ENCODE data around the gene TPK1. TPM values are rescaled to one million over a fixed set of nuclear protein-coding genes. Genes with fewer than 3 reads are reported as not detected.

Gene TPK1
- total RNA-seq, 1 experiment from 2014 or later, result 3.3 TPM

DNA sequence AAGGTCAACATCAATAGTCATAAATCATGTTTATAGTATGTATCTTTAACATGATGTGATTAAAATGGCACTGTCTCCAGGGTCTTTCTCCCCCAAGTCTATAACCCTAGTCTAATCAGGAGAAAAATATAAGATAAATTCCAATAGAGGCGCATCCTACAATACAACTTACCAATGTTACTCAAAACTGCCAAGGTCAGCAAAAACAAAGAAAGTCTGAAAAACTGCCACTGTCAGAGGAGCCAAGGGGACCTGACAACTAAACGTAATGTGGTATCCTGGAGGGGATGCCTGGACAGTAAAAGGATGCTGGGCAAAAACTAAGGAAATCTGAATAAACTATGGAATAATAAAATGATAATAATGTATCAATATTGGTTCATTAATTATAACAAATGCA, 63.9 kb downstream of the TPK1 start:
- CTCF ChIA-PET, result no interaction called here
- in situ Hi-C loops (cut with HindIII; ENCODE audit: low pct_unique_long_range_greater_than_20kb, low sequenced_read_pairs), result no loop called here
- H3K27me3 ChIP-seq (ENCODE audit: control insufficient read depth, insufficient read depth, low read length), result no peaks in the 10 kb centered on the region

DNA sequence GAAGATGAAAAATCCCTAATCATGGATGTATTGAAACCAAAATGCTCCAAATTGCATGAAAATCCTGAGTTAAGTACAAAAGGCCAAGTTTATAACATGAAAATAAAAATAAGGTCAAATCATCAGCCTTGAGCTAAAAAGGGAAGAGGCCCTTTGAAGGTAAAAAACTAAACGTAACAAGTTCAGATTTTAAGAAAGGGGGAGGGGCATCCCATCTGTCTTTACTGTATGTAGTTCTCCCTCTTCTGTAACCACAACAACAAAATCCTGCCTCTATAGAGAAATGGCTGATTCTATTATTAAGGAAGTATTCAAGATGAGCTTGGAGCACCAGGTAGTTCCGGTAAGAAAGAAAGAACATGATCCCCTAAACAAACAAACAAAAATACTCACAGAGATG, 64.7 kb downstream of the TPK1 start:
- CTCF ChIA-PET, result no interaction called here
- no peaks in the 10 kb centered on the region for H3K36me3 ChIP-seq (ENCODE audit: control insufficient read depth, insufficient read depth, low read length)
- ATAC-seq, result no peak
- BruUV-seq (replicated peaks), result no TSS peak
- H3K4me3 ChIP-seq (ENCODE audit: low read depth in 2 of 2, low read length in 2 of 2), result no peak overlapping the region
- TF ChIP-seq SIN3A (IDR thresholded peaks at IDR 0.05; ENCODE audit: borderline replicate concordance, insufficient read depth, low read depth, low read length) (no peak), POLR2AphosphoS5 (IDR thresholded peaks at IDR 0.05; ENCODE audit: low read depth, low read length) (no peak), TCF7L2 (IDR thresholded peaks at IDR 0.05; ENCODE audit: low read depth, low read length) (no peak)
- TF ChIP-seq, protein P1, sequence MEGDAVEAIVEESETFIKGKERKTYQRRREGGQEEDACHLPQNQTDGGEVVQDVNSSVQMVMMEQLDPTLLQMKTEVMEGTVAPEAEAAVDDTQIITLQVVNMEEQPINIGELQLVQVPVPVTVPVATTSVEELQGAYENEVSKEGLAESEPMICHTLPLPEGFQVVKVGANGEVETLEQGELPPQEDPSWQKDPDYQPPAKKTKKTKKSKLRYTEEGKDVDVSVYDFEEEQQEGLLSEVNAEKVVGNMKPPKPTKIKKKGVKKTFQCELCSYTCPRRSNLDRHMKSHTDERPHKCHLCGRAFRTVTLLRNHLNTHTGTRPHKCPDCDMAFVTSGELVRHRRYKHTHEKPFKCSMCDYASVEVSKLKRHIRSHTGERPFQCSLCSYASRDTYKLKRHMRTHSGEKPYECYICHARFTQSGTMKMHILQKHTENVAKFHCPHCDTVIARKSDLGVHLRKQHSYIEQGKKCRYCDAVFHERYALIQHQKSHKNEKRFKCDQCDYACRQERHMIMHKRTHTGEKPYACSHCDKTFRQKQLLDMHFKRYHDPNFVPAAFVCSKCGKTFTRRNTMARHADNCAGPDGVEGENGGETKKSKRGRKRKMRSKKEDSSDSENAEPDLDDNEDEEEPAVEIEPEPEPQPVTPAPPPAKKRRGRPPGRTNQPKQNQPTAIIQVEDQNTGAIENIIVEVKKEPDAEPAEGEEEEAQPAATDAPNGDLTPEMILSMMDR (IDR thresholded peaks at IDR 0.05), result no peak
- TF ChIP-seq, protein P2, sequence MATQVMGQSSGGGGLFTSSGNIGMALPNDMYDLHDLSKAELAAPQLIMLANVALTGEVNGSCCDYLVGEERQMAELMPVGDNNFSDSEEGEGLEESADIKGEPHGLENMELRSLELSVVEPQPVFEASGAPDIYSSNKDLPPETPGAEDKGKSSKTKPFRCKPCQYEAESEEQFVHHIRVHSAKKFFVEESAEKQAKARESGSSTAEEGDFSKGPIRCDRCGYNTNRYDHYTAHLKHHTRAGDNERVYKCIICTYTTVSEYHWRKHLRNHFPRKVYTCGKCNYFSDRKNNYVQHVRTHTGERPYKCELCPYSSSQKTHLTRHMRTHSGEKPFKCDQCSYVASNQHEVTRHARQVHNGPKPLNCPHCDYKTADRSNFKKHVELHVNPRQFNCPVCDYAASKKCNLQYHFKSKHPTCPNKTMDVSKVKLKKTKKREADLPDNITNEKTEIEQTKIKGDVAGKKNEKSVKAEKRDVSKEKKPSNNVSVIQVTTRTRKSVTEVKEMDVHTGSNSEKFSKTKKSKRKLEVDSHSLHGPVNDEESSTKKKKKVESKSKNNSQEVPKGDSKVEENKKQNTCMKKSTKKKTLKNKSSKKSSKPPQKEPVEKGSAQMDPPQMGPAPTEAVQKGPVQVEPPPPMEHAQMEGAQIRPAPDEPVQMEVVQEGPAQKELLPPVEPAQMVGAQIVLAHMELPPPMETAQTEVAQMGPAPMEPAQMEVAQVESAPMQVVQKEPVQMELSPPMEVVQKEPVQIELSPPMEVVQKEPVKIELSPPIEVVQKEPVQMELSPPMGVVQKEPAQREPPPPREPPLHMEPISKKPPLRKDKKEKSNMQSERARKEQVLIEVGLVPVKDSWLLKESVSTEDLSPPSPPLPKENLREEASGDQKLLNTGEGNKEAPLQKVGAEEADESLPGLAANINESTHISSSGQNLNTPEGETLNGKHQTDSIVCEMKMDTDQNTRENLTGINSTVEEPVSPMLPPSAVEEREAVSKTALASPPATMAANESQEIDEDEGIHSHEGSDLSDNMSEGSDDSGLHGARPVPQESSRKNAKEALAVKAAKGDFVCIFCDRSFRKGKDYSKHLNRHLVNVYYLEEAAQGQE (IDR thresholded peaks at IDR 0.05; ENCODE audit: insufficient read depth in 1 of 2, low read depth in 2 of 2, low read length in 1 of 2), result no peak
- POLR2A ChIA-PET, result no interaction called here
- H3K27ac ChIP-seq (ENCODE audit: low read length), result no peak overlapping the region
- DNase-seq (ENCODE audit: low read depth, low spot score), result no peak
- H3K27me3 ChIP-seq (ENCODE audit: control insufficient read depth, insufficient read depth, low read length), result no peaks in the 10 kb centered on the region
- in situ Hi-C loops (cut with HindIII; ENCODE audit: low pct_unique_long_range_greater_than_20kb, low sequenced_read_pairs), result no loop called here
- H3K4me1 ChIP-seq (ENCODE audit: control insufficient read depth, insufficient read depth, low read length), result no peaks in the 10 kb centered on the region
- H3K9me3 ChIP-seq (ENCODE audit: control insufficient read depth, insufficient read depth, low read depth, low read length), result no peaks in the 10 kb centered on the region
- intact Hi-C loops (cut with micrococcal nuclease; ENCODE audit: unreplicated experiment), result no loop called here

More for the DNA sequence above, 63.9 kb downstream of the TPK1 start:
- Histone ChIP-seq H3K4me3 (ENCODE audit: low read depth in 2 of 2, low read length in 2 of 2) (no peak overlapping the region), H3K36me3 (ENCODE audit: control insufficient read depth, insufficient read depth, low read length) (no peaks in the 10 kb centered on the region), H3K27ac (ENCODE audit: low read length) (no peak overlapping the region), H3K4me1 (ENCODE audit: control insufficient read depth, insufficient read depth, low read length) (no peaks in the 10 kb centered on the region), H3K9me3 (ENCODE audit: control insufficient read depth, insufficient read depth, low read depth, low read length) (no peaks in the 10 kb centered on the region)
- DNase-seq (ENCODE audit: low read depth, low spot score) (no peak), ATAC-seq (no peak)
- POLR2A ChIA-PET, result no interaction called here
- intact Hi-C loops (cut with micrococcal nuclease; ENCODE audit: unreplicated experiment), result no loop called here
- TF ChIP-seq POLR2AphosphoS5 (IDR thresholded peaks at IDR 0.05; ENCODE audit: low read depth, low read length), result no peak
- TF ChIP-seq, protein P1 (IDR thresholded peaks at IDR 0.05), result no peak
- TF ChIP-seq SIN3A (IDR thresholded peaks at IDR 0.05; ENCODE audit: borderline replicate concordance, insufficient read depth, low read depth, low read length), result no peak
- BruUV-seq (replicated peaks), result no TSS peak

Data from Panc1 (cell line).